ENCODE results near the gene THPO.

- TF ChIP-seq EZH2 (IDR thresholded peaks at IDR 0.05; ENCODE audit: borderline replicate concordance, insufficient read depth, low read depth, low read length, poor library complexity, severe bottlenecking): no peak
- TF ChIP-seq, protein P1, sequence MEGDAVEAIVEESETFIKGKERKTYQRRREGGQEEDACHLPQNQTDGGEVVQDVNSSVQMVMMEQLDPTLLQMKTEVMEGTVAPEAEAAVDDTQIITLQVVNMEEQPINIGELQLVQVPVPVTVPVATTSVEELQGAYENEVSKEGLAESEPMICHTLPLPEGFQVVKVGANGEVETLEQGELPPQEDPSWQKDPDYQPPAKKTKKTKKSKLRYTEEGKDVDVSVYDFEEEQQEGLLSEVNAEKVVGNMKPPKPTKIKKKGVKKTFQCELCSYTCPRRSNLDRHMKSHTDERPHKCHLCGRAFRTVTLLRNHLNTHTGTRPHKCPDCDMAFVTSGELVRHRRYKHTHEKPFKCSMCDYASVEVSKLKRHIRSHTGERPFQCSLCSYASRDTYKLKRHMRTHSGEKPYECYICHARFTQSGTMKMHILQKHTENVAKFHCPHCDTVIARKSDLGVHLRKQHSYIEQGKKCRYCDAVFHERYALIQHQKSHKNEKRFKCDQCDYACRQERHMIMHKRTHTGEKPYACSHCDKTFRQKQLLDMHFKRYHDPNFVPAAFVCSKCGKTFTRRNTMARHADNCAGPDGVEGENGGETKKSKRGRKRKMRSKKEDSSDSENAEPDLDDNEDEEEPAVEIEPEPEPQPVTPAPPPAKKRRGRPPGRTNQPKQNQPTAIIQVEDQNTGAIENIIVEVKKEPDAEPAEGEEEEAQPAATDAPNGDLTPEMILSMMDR (IDR thresholded peaks at IDR 0.05): no peak
These were observed 49.5 kb downstream of the THPO start for GRCh38 chr3:184328516-184328915.
